GM18873 (cell line): ENCODE data around the gene FYB1.
A peak's percentile ranks its signal among the peaks of the same experiment; 100 is the strongest.
"Not testable (repeated sequence)": the region's sequence is repeated elsewhere in the genome, so short reads cannot be mapped to it uniquely, and the experiment has no call there.

Source experiments
- ATAC-seq: cut with Tn5 transposase; IDR thresholded peaks from one replicate; pipeline ENCODE4 v1.9.1; 2021; ENCODE audit warnings: mild to moderate bottlenecking, moderate library complexity, moderate number of reproducible peaks; ENCODE audit not compliant: unreplicated experiment, low FRiP score

FYB1 gene

GRCh38 chr5:39219437-39219836 lies at the start of gene FYB1:
Gene FYB1 (minus strand): TSS chr5:39219563. CDS start chr5:39202960, 16,603 bp downstream.
- no peak for ATAC-seq

GRCh38 chr5:39267186-39267585 lies 47.8 kb upstream of the FYB1 start:
- no peak for ATAC-seq

- no peak for ATAC-seq
Observed at GRCh38 chr5:39266442-39266841, 47.1 kb upstream of the FYB1 start.

GRCh38 chr5:39264528-39264927 lies 45.2 kb upstream of the FYB1 start:
- ATAC-seq = peak; percentile 92

GRCh38 chr5:39262981-39263380 lies 43.6 kb upstream of the FYB1 start:
- no peak for ATAC-seq

GRCh38 chr5:39260095-39260494 lies 40.7 kb upstream of the FYB1 start:
- no peak for ATAC-seq

- ATAC-seq = no peak
Observed at GRCh38 chr5:39257554-39257953, 38.2 kb upstream of the FYB1 start.

- peak; percentile 92 for ATAC-seq
Observed at GRCh38 chr5:39256477-39257235, 37.3 kb upstream of the FYB1 start.

- no peak for ATAC-seq
Observed at GRCh38 chr5:39255406-39255805, 36.0 kb upstream of the FYB1 start.

- ATAC-seq = no peak
Observed at GRCh38 chr5:39254671-39255070, 35.3 kb upstream of the FYB1 start.

- ATAC-seq = no peak
Observed at GRCh38 chr5:39253196-39253595, 33.8 kb upstream of the FYB1 start.

GRCh38 chr5:39249564-39250274 lies 30.4 kb upstream of the FYB1 start:
- no peak for ATAC-seq

- ATAC-seq = no peak
Observed at GRCh38 chr5:39249069-39249468, 29.7 kb upstream of the FYB1 start.

- no peak for ATAC-seq
Observed at GRCh38 chr5:39240750-39241149, 21.4 kb upstream of the FYB1 start.

GRCh38 chr5:39238366-39239105 lies 19.2 kb upstream of the FYB1 start:
- no peak for ATAC-seq

GRCh38 chr5:39236718-39237117 lies 17.4 kb upstream of the FYB1 start:
- no peak for ATAC-seq

- no peak for ATAC-seq
Observed at GRCh38 chr5:39235648-39236047, 16.3 kb upstream of the FYB1 start.

GRCh38 chr5:39234494-39234893 lies 15.1 kb upstream of the FYB1 start:
- ATAC-seq = not testable (repeated sequence)

- ATAC-seq = no peak
Observed at GRCh38 chr5:39233783-39234182, 14.4 kb upstream of the FYB1 start.

GRCh38 chr5:39231705-39232525 lies 12.6 kb upstream of the FYB1 start:
- no peak for ATAC-seq
